Limb (tissue), 2 donors: Measurements from ENCODE around the gene CLDN25.
"Not testable (repeated sequence)": the region's sequence is repeated elsewhere in the genome, so short reads cannot be mapped to it uniquely, and the experiment has no call there.

Source experiments
- DNase-seq, 2 donors: peaks; one replicate each; pipeline ENCODE4 v3.0.0-alpha.2; 2016; ENCODE audit errors: extremely low spot score in 2 of 2

CLDN25 gene

DNA sequence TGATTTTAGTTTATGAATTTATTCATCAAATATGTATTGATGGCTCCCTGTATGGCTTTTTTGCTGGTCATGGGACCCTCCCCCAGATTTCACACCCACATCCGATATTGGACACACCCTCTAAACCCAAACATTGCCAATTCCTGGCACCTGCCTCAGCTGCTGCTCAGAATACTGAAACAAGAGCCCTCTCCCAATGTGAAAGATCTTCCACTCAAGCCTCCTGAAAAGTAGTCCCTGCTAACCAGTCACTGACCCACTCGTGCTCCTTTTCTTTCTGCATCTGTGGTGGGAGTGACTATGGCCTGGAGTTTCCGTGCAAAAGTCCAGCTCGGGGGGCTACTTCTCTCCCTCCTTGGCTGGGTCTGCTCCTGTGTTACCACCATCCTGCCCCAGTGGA, at the start of gene CLDN25:
CLDN25 (plus strand) TSS at position 301 of the 400 bp plus-strand sequence; CDS start at position 301, 0 bp downstream.
- no peak for DNase-seq

DNA sequence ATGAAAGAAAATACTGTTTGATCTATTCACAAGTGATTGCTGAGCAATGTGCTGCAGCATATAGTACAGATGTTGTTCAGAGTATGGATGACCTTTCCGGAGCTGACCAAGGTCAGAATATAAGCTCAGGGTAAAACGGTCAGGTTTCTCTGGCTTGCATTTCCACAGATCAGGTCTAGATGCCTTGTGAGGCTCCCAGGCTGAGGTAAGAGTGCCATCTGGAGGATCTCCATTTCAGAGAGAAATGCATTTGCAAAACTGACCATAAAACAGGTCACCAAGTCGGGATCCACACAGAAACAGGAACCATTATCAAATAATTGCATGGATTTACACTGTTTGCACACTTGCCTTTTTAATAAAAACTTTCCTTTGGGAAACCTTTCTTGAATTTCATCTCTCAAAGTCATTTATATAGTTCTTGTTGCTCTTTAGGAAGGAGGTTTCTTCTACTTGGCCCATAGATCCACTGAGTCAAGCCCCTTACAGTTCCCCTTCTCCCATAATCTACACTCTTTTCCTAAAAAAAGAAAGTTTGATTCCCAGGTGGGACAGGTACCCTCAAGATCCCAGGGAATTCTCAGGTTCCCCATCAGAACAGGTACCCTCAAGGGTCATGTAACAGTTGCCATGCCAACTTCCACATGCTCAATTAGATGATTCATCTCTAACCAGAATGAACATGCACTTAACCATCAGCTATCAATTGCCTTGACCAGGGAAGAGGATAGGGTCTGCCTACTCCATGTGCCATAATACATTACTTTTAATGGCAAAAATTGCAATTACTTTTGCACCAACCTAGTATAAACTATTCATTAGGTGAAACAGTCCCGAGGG, 48.5 kb upstream of the CLDN25 start:
- peak; percentile 42 to 57 for DNase-seq

DNA sequence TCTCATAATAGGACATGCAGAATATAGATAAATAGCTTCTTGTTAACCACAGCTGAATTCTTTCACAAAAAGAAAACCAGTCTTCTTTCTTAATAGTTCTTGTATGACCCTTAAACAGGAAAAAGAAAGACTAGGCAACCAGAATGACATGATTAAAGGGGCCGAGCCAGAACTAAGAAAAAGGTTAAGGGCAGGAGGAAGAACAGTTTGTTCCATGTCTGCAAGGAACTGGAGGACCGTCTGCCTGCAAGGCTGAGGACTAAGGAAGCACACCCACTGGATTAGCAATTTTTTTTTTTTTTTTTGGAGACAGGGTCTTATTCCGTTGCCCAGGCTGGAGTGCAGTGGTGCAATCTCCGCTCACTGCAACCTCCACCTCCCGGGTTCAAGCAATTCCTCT, 47.5 kb upstream of the CLDN25 start:
- no peak for DNase-seq

DNA sequence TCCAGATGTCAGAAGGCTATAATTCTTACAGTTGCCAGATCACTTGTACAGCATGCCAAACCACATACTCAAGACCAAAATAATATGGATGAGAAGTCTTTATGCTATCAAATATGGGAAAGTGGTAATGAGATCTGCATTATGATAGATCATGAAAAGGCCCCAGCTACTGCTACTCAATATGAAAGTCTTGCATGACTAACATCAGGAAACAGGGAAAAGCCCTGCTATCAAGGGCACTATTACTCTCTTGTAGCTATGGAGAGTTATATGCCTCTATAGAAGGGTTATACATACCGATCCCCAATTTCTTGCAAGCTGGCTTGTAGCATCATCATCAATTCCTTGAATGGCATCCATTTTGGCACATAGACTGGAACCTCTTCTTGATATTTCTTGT, 43.3 kb upstream of the CLDN25 start:
- no peak for DNase-seq

DNA sequence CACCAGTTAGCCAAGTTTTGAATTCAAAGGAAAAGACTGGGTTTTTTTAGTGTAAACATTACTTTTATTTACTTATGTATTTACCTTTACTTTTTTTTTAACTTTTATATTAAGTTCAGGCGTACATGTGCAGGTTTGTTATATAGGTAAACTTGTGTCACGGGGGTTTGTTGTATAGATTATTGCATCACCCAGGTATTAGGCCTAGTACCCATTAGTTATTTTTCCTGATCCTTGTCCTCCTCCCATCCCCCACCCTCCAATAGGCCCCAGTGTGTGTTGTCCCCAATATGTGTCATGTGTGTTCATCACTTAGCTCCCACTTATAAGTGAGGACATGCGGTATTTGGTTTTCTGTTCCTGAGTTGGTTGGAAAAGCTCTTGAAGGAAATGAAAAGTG, 26.7 kb upstream of the CLDN25 start:
- no peak for DNase-seq

DNA sequence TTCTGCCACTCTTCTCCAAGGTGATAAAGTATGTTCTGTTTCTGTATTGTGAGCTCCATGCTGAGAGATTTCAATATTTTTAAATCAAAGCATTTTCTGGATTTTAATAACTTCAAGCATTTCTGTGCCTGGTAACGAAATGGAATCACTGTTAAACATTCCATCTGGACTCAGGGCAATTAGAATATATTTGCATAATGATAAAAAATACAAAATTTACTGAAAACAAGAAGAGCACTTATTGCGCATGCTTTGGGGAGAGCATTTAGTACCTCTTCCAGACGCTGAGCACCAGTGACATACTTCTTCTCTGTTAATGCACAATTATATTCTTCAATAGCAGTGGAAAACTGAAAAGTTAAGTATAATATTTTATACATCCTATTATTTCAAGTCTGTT, 19.4 kb upstream of the CLDN25 start:
- DNase-seq, result no peak

DNA sequence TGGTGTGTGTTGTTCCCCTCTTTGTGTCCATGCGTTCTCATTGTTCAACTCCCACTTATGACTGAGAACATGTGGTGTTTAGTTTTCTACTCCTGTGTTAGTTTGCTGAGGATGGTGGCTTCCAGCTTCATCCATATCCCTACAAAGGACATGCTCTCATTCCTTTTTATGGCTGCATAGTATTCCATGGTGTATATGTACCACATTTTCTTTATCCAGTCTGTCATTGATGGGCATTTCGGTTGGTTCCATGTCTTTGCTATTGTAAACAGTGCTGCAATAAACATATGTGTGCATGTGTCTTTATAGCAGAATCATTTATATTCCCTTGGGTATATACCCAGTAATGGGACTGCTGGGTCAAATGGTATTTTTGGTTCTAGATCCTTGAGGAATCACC, 16.6 kb upstream of the CLDN25 start:
- not testable (repeated sequence) for DNase-seq

DNA sequence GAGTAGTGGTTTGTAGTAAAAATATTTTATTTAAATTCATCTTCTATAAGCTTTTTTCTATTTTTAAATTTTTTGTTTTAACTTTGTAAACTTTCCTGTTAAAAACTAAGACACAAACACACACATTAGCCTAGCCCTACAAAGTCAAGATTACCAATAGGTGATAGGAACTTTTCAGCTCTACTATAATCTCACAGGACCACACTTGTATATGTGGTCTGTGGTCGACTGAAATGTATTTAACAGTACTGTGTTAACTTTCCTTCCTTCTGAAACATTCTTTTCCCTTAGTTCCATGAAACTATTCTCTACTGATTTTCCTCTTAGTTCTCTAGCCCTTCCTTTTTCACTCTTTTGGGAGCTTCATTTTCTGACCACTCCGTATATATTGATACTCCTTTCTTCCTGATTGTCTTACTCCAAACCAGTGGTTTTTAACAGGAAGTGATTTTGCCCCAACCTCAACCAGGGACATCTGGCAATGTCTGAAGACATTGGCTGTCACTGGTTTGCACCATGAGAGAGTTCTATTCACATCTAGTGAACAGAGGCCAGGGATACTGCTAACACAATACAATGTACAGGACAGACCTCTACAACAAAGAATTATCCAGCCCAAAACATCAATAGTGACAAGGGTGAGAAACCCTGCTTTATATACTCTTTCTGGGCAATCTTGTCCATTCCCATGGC, 14.9 kb upstream of the CLDN25 start:
- no peak for DNase-seq

DNA sequence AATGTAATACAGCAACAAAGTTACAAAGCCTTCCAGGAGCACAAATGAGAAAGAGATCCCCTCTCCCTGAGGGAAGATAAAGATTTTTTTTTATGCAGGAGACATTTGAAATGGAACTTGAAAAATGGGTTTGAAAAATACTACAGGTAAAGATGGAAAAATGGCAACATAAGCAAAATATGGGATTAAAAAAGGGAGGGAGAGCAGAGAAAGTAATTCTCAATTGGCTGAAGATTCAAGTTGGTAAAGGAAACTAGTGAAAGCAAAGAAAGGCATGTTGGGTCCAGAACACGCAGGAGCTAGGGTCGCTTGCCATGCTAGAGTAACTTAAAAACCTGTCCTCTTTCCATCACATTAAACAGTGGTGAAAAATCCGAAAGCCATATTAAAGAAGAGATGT, 7.6 kb upstream of the CLDN25 start:
- no peak for DNase-seq

DNA sequence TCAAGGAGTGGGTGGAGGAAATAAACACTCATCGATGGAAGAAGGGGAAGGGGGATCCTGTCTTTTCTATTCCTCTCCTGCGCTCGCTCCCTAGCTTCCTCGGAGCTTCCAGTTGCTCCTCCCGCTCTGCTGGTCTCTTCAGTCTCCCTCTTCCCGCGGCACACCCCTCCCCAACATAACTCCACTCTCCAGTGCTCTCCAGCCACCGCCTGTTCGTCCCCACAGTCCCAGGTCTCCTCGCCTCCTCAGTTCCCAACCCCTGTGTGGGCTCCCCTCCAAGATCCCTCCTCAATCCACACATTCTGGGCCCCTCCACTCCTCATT, 6.5 kb upstream of the CLDN25 start:
- peak in 1 of 2 donors; percentile 10 for DNase-seq

DNA sequence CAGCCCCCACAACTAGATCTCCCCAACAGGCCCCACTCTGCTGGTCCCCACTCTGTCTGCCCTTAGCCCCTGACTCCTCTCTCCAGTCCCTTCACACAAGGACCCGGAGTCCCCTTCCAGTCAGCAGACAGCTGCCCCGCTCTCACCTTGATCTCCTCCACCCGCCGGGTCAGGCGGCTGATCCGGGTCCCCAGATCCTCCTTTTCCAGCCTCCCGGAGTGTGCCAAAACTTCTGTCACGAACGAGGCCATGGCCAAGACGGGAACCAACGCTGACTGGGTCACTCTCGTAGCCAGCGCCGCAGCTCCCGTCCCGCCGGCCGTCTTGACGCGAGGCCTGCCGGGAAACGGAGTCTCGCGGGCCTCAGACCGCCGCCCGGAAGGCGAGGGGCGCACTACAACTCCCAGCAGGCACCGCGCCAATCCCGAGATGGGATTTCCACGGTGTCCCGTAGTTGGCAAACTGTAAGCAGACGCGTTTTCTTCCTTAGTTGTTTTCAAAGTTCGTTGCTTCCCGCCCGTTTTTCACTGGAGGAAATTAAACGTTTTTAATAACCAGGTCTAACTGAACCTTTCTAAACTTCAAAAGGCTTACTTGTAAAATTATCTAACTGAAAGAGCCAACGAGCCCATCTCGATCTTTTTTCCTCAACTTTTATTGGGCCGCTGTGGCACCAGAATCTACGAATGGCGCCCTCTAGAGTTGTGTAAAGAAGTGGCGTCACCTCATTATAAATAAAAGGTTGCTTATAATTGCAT, 6.0 kb upstream of the CLDN25 start, which contains the start of gene ZW10:
ZW10 (minus strand) TSS at position 277 of the 758 bp plus-strand sequence; CDS start at position 251, 26 bp downstream.
- DNase-seq, result peak; percentile 96 to 98

DNA sequence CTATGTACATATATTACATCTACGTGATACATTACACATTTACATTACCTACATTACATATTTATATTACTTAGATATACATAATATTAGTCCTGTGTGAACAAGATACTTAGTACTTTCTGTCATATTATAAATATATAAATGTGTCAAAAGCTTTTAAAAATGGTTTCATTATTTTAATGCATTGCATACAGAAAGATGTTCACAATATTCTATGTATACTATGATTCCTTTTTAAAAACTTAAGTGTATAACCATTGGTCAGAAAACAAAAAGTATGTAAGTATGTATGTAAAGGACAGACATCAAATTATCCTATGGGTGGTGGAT, 5.5 kb upstream of the CLDN25 start:
- no peak for DNase-seq

DNA sequence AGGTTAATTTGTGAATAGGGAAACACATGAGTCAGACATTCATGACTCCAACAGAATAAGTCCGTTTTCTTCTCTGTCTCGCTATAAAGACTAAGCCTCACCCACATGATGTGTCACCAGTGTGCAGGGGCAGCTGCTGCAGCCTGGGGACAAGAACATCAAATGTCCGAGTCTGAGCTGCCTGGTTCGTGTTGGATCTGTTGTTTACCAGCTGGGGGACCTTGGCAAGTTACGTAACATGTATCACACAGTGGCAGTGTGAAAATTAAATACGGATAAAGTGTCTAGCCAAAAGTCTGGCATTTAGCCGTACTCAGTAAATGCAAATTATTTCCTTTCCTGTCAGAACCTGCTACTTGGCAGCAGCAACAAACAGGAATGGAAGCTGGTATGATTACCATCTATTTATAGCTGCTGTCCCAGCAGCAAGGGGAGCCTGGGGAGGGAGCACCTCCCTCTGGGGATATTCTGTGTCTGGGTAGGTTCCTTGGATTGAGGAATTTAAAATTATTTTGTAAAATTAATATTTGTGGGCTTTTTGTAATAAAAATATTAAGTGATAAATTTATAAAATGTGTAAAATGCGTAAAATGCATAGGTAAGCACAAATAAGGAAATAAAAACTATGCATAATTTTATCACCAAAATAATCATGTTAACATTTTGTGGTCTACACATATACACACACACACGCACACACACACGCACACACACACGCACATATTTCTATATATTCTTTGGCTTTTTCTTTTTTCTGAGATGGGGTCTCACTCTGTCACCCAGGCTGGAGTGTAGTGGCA, 1.3 kb upstream of the CLDN25 start:
- peak in 1 of 2 donors; percentile 20 for DNase-seq

DNA sequence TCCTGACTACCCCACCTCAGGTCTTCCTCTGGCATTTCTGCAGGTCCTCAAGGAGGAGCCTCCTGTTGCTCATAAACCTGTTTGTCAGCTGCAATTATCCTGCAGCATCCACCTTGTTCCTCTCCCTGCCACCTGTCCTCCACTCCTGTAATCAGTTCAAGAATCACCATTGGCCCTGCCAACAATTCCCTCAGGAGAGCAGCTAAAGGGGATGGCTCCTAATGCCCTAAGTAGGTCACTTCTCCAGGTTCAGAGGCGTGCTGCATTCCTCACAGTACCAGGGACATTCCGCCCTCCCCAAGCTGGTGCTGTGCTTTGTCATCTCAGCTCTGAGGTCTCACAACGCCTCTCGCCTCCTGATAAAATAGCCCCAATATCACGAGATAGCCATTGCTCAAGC, 2.1 kb downstream of the CLDN25 start:
- DNase-seq, result no peak

DNA sequence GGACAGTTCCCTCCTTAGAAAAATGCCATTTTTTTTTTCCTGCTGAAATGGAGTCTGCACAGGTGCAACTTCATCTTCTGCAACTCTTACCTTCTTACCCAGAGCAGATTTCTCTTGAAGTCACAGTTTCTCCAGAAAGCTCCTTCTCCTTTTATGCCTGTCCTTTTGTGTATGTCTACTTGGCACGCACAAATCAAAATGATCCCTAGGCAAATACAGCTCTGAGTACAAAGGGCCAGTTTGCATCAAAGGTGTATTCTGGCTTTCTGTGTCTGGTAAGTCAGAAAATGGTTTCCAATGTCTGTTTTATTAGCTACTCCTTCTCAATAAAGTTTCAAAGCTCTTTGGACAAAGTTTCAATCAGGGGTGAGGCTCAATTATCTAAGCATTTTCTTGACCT, 2.5 kb downstream of the CLDN25 start:
- no peak for DNase-seq

DNA sequence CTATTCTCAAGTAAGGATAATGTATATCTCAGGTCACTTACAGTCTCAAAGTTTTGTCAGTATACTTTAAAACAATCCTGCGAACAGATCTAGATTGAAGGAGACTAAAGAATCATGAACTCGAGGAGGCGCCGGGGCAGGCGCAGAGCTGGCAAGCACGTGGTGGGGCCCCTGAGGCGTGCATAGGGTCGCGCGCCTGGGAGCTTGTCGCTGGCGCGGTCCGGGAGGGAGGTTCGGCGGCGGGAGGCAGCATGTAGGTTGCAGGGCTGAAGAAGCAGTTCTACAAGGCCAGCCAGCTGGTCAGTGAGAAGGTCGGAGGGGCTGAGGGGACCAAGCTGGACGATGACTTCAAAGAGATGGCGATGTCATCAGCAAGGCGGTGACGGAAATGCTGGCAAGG, 9.4 kb downstream of the CLDN25 start:
- not testable (repeated sequence) for DNase-seq

DNA sequence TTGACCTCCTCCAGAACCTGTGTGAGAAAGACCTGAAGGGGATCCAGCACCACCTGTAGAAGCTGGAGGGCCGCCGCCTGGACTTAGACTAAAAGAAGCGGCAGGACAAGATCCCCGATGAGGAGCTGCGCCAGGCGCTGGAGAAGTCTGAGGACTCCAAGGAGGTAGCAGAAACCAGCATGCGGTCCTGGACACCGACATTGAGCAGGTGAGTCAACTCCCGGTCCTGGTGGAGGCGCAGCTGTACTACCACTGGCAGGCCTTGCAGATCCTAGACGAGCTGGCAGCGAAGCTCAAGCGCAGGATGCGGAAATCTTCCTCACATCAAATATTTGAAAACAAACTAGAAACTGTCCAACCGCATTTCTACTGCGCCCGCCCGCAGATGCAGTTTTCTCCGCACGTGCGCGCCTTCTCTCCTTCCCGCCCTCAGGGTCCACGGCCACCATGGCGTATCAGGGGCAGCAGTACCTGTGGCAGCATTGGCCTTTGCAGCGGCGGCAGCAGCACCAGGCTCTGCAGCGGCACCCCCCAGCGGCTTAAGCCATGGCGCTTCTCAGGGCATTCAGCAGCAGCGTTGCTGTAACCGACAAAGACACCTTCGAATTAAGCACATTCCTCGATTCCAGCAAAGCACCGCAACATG, 10.2 kb downstream of the CLDN25 start:
- DNase-seq, result no peak

DNA sequence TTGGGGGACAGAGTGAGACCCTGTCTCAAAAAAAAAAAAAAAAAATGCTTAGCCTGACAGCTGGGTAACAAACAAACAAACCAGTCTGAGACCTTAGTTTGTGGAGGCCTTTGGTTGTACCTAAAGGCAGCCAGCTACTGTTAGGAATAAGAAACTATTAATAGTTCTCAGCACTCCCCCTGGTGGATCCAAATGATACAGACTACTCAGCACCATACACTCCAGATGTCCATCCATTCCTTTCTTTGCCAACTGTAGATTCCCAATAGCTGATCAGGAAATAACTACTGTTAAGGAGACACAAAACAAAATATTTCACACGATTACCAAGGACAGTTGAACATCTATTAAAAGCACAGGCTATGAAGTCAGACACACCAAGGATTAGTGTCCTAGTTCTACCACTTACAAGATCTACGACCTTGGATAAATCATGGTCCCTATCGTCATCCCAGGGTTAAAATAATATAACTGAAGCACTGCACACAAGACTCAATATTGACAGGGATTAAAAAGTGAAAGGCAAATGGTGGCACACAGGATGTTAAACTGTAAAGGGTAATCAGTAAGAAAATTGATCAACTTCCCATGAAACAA, 17.2 kb downstream of the CLDN25 start:
- DNase-seq, result peak in 1 of 2 donors; percentile 53

DNA sequence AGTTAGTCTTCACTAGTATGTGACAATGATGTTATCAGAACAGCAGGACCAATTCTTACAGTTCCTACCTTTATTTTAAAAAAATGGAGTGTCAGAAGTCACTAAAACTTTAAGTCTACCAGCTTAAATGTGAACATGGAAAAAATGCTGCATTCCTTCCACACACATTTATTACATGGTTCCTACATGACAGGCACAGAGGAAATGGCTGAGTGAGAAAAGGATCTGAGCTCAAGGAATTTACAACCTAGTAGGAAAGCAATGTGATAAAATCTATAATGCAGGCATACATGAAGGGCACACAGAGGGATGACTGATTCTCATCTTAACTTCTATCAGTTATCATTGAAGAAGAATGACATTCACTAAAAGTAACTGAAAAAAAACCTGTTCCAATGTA, 23.0 kb downstream of the CLDN25 start:
- no peak for DNase-seq

DNA sequence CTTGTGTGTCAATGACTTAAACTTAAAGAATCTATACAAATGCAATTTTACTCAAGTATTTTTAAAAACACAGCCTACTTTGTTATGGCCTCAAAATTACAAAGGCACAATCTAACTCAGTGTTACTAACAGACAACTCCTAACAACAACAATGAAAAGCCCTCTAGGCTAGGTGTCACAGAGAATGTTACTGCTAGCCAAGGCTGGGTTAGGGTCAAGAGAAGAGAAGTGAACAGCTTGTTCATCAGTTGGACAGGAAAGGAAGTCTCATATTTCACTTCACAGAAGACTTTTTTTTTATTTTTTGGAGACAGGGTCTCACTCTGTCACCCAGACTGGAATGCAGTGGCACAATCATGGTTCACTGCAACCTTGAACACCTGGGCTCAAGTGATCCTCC, 26.0 kb downstream of the CLDN25 start:
- DNase-seq, result no peak

DNA sequence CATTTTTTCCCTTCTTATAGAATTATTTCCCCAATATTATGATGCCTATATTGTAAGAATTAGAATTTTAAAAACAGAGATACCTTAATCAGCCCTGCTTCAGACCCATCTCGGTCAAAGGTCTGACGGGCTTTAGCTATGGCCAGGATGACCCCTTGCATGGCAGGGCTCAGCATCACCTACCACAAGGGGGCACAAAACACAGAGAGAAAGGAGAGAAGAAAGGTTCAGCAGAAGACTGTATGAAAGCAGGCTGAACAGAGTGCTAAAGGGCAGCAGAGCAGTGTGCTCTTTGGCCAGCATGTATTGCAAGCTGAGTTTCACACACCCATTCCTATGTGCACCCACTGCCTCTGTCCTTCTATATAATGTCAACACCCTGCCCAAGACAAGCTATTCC, 26.8 kb downstream of the CLDN25 start:
- DNase-seq, result no peak
